Trophoblast cell (in vitro differentiated cells and primary cell): ENCODE data around the gene CDK10.
"Not testable (repeated sequence)": the region's sequence is repeated elsewhere in the genome, so short reads cannot be mapped to it uniquely, and the experiment has no call there.

Experiments used
- DNase-seq, 2 donors: peaks; one replicate each; pipeline ENCODE4 v3.0.0-alpha.2; 2016
- H2AFZ ChIP-seq: 2 replicates; pipeline ENCODE4 v1.6.1; 2013; ENCODE audit warnings: low read length, moderate library complexity, mild to moderate bottlenecking; ENCODE audit not compliant: insufficient read depth, poor library complexity
- H2AK5ac ChIP-seq: 2 replicates; pipeline ENCODE4 v1.6.1; 2013; ENCODE audit warnings: mild to moderate bottlenecking, low read length
- H2BK120ac ChIP-seq: 2 replicates; pipeline ENCODE4 v1.6.1; 2013; ENCODE audit warnings: low read length, mild to moderate bottlenecking, moderate library complexity; ENCODE audit not compliant: insufficient read depth, poor library complexity
- H2BK12ac ChIP-seq: 2 replicates; pipeline ENCODE4 v1.6.1; 2013; ENCODE audit warnings: mild to moderate bottlenecking, low read length, moderate library complexity
- H2BK5ac ChIP-seq: 2 replicates; pipeline ENCODE4 v1.6.1; 2013; ENCODE audit warnings: low read length, low read depth, moderate library complexity, mild to moderate bottlenecking; ENCODE audit not compliant: poor library complexity
- H3K14ac ChIP-seq: 2 replicates; pipeline ENCODE4 v1.6.1; 2013; ENCODE audit warnings: mild to moderate bottlenecking, low read length
- H3K18ac ChIP-seq: 2 replicates; pipeline ENCODE4 v1.6.1; 2013; ENCODE audit warnings: mild to moderate bottlenecking, low read length
- H3K23ac ChIP-seq: 2 replicates; pipeline ENCODE4 v1.6.1; 2013; ENCODE audit warnings: low read length
- H3K27ac ChIP-seq: 2 replicates; pipeline ENCODE4 v1.5.1; 2013; ENCODE audit warnings: low read depth, mild to moderate bottlenecking, inconsistent platforms, low read length, moderate library complexity
- H3K27me3 ChIP-seq: 2 replicates; pipeline ENCODE4 v1.6.1; 2013; ENCODE audit warnings: inconsistent platforms, mild to moderate bottlenecking, low read length, moderate library complexity; ENCODE audit not compliant: insufficient read depth
- H3K36me3 ChIP-seq, 2 experiments: 1 replicate in 1 of 2; 2 replicates in 1 of 2; pipeline ENCODE4 v1.6.1; 2013; ENCODE audit warnings: low read length in 2 of 2, mild to moderate bottlenecking in 2 of 2, moderate library complexity in 1 of 2; ENCODE audit not compliant: insufficient read depth in 2 of 2, control insufficient read depth in 1 of 2
- H3K4ac ChIP-seq: 2 replicates; pipeline ENCODE4 v1.6.1; 2013; ENCODE audit warnings: low read depth, mild to moderate bottlenecking, low read length, moderate library complexity
- H3K4me1 ChIP-seq, 2 experiments: 1 replicate in 1 of 2; 2 replicates in 1 of 2; pipeline ENCODE4 v1.6.1; 2013; ENCODE audit warnings: low read length in 2 of 2, mild to moderate bottlenecking in 2 of 2, moderate library complexity in 1 of 2; ENCODE audit not compliant: insufficient read depth in 2 of 2, control insufficient read depth in 1 of 2
- H3K4me2 ChIP-seq: 2 replicates; pipeline ENCODE4 v1.6.1; 2013; ENCODE audit warnings: inconsistent platforms, mild to moderate bottlenecking, low read length, moderate library complexity
- H3K4me3 ChIP-seq: 2 replicates; pipeline ENCODE4 v1.5.1; 2013; ENCODE audit warnings: mild to moderate bottlenecking, low read depth, low read length, inconsistent platforms
- H3K79me1 ChIP-seq: one replicate; pipeline ENCODE4 v1.6.1; 2013; ENCODE audit warnings: low read length
- H3K79me2 ChIP-seq: 2 replicates; pipeline ENCODE4 v1.6.1; 2013; ENCODE audit warnings: low read length, mild to moderate bottlenecking; ENCODE audit not compliant: control insufficient read depth, insufficient read depth, poor library complexity
- H3K9ac ChIP-seq: 2 replicates; pipeline ENCODE4 v1.6.1; 2013; ENCODE audit warnings: mild to moderate bottlenecking, low read length
- H3K9me3 ChIP-seq: 2 replicates; pipeline ENCODE4 v1.6.1; 2013; ENCODE audit warnings: low read depth, mild to moderate bottlenecking, control low read depth, inconsistent platforms, low read length; ENCODE audit not compliant: insufficient read depth
- H4K12ac ChIP-seq: 2 replicates; pipeline ENCODE4 v1.6.1; 2013; ENCODE audit warnings: low read depth, mild to moderate bottlenecking, low read length, moderate library complexity
- H4K8ac ChIP-seq: 2 replicates; pipeline ENCODE4 v1.6.1; 2013; ENCODE audit warnings: low read depth, mild to moderate bottlenecking, low read length, moderate library complexity
- H4K91ac ChIP-seq: one replicate; pipeline ENCODE4 v1.6.1; 2013; ENCODE audit warnings: low read depth, mild to moderate bottlenecking, low read length, moderate library complexity
- WGBS: extraction: QIAGEN DNeasy Blood & Tissue Kit; methylation state at CpG from one replicate; pipeline ENCODE4 v1.1.7; 2013; ENCODE audit warnings: missing lambda C conversion rate; ENCODE audit not compliant: insufficient read length, insufficient coverage; ENCODE audit errors: extremely low coverage; 5-methylcytosine and 5-hydroxymethylcytosine counted together

CDK10 gene

GRCh38 chr16:89660146-89660545 is 26.3 kb upstream of the CDK10 start:
- H3K79me2 ChIP-seq: peaks cover 17% of the 10 kb centered on the region
- H3K9me3 ChIP-seq: peaks cover 8% of the 10 kb centered on the region
- no peak overlapping the region for H3K4ac ChIP-seq
- no peak overlapping the region for H2AFZ ChIP-seq
- no peak overlapping the region for H2BK12ac ChIP-seq
- H2BK120ac ChIP-seq: no peak overlapping the region
- no CpG with 5 or more reads among the region's 7 CpGs for WGBS
- no peak overlapping the region for H3K9ac ChIP-seq
- no peak overlapping the region for H3K27ac ChIP-seq
- H3K18ac ChIP-seq: no peak overlapping the region
- H3K14ac ChIP-seq: no peak overlapping the region
- H3K36me3 ChIP-seq: peaks cover 27 to 29% of the 10 kb centered on the region in 2 experiments
- no peak overlapping the region for H2AK5ac ChIP-seq
- DNase-seq: no peak
- no peak overlapping the region for H4K91ac ChIP-seq
- H4K8ac ChIP-seq: no peak overlapping the region
- no peak overlapping the region for H3K4me3 ChIP-seq
- H4K12ac ChIP-seq: no peak overlapping the region
- no peak overlapping the region for H3K4me2 ChIP-seq
- peaks cover 12 to 13% of the 10 kb centered on the region in 2 experiments for H3K4me1 ChIP-seq
- H3K27me3 ChIP-seq: no peaks in the 10 kb centered on the region
- peaks cover 6% of the 10 kb centered on the region for H3K79me1 ChIP-seq
- no peak overlapping the region for H3K23ac ChIP-seq
- no peak overlapping the region for H2BK5ac ChIP-seq

GRCh38 chr16:89661215-89661614 is 25.3 kb upstream of the CDK10 start:
- no peak overlapping the region for H2AFZ ChIP-seq
- no peak overlapping the region for H3K9ac ChIP-seq
- H3K9me3 ChIP-seq: peaks cover 10% of the 10 kb centered on the region
- H4K91ac ChIP-seq: no peak overlapping the region
- no peak overlapping the region for H3K4me3 ChIP-seq
- H3K18ac ChIP-seq: no peak overlapping the region
- no peak overlapping the region for H4K12ac ChIP-seq
- no peak overlapping the region for H2BK5ac ChIP-seq
- WGBS: no CpG with 5 or more reads among the region's 9 CpGs
- H2BK12ac ChIP-seq: no peak overlapping the region
- H3K4ac ChIP-seq: no peak overlapping the region
- no peak overlapping the region for H2BK120ac ChIP-seq
- H3K79me2 ChIP-seq: peaks cover 17% of the 10 kb centered on the region
- no peak overlapping the region for H3K14ac ChIP-seq
- no peak overlapping the region for H3K27ac ChIP-seq
- H3K27me3 ChIP-seq: no peaks in the 10 kb centered on the region
- H3K36me3 ChIP-seq: peaks cover 26 to 31% of the 10 kb centered on the region in 2 experiments
- H3K4me2 ChIP-seq: no peak overlapping the region
- no peak overlapping the region for H2AK5ac ChIP-seq
- H3K79me1 ChIP-seq: peaks cover 6% of the 10 kb centered on the region
- DNase-seq: no peak
- peaks cover 12% of the 10 kb centered on the region in 2 experiments for H3K4me1 ChIP-seq
- H4K8ac ChIP-seq: no peak overlapping the region
- H3K23ac ChIP-seq: no peak overlapping the region

- not testable (repeated sequence) for H3K9ac ChIP-seq, H3K4ac ChIP-seq, H2AK5ac ChIP-seq, H3K79me2 ChIP-seq, H3K27ac ChIP-seq, H3K4me1 ChIP-seq, H4K12ac ChIP-seq, H2BK12ac ChIP-seq, H3K79me1 ChIP-seq, H3K4me2 ChIP-seq, H3K23ac ChIP-seq, H2AFZ ChIP-seq, H3K14ac ChIP-seq, H3K4me3 ChIP-seq, H2BK120ac ChIP-seq, H3K18ac ChIP-seq, H4K91ac ChIP-seq, DNase-seq, H4K8ac ChIP-seq, H3K27me3 ChIP-seq, H2BK5ac ChIP-seq
- peaks cover 14% of the 10 kb centered on the region for H3K9me3 ChIP-seq
- H3K36me3 ChIP-seq: peaks cover 27 to 32% of the 10 kb centered on the region in 2 experiments
- WGBS: no CpG with 5 or more reads among the region's 11 CpGs
Observed at GRCh38 chr16:89664238-89664637, 22.3 kb upstream of the CDK10 start.

GRCh38 chr16:89667000-89667399 is 19.5 kb upstream of the CDK10 start:
- not testable (repeated sequence) for H4K12ac ChIP-seq, H3K4ac ChIP-seq, H3K4me2 ChIP-seq, H3K27me3 ChIP-seq, H3K23ac ChIP-seq, H2BK5ac ChIP-seq, H3K14ac ChIP-seq, H3K4me3 ChIP-seq, H2BK12ac ChIP-seq, H3K18ac ChIP-seq, H3K27ac ChIP-seq, H2AFZ ChIP-seq, H2AK5ac ChIP-seq, H2BK120ac ChIP-seq, H4K8ac ChIP-seq, H3K79me2 ChIP-seq, H3K4me1 ChIP-seq, H4K91ac ChIP-seq, H3K79me1 ChIP-seq, H3K9ac ChIP-seq
- peak in 1 of 2 donors; percentile 54 for DNase-seq
- peaks cover 20 to 21% of the 10 kb centered on the region in 2 experiments for H3K36me3 ChIP-seq
- H3K9me3 ChIP-seq: peaks cover 13% of the 10 kb centered on the region
- no CpG with 5 or more reads among the region's 7 CpGs for WGBS
